Lung (tissue), 14 donors: Measurements from ENCODE around the gene RNU1-4. TPM values are rescaled to one million over a fixed set of nuclear protein-coding genes. Genes with fewer than 3 reads are reported as not detected.
"Not testable (repeated sequence)": the region's sequence is repeated elsewhere in the genome, so short reads cannot be mapped to it uniquely, and the experiment has no call there.

ENCODE experiments used
- ATAC-seq: fragments of 200-7000 bp; cut with Tn5 transposase; one replicate; pipeline ENCODE4 v1.9.1; 2020; ENCODE audit warnings: moderate number of reproducible peaks; ENCODE audit not compliant: insufficient read depth, low FRiP score
- DNase-seq, 3 donors: peaks; one replicate each; pipeline ENCODE4 v3.0.0-alpha.2; 2013 to 2017
- H3K27ac ChIP-seq, 2 donors: one replicate each; pipeline ENCODE4 v1.5.1; 2013; ENCODE audit warnings: mild to moderate bottlenecking in 2 of 2, moderate library complexity in 2 of 2, control low read depth in 1 of 2, inconsistent platforms in 1 of 2, low read depth in 1 of 2, low read length in 1 of 2
- H3K27me3 ChIP-seq, 3 donors: one replicate each; pipeline ENCODE4 v1.5.1; 2013; ENCODE audit warnings: low read length in 2 of 3; ENCODE audit not compliant: control insufficient read depth in 3 of 3, insufficient read depth in 3 of 3
- H3K36me3 ChIP-seq, 4 donors: one replicate each; pipeline ENCODE4 v1.5.1; 2013; ENCODE audit warnings: low read length in 4 of 4, mild to moderate bottlenecking in 1 of 4, moderate library complexity in 1 of 4; ENCODE audit not compliant: control insufficient read depth in 4 of 4, insufficient read depth in 4 of 4
- H3K4me1 ChIP-seq, 5 donors: one replicate each; pipeline ENCODE4 v1.5.1; 2013; ENCODE audit warnings: low read length in 5 of 5, mild to moderate bottlenecking in 2 of 5, moderate library complexity in 1 of 5; ENCODE audit not compliant: control insufficient read depth in 5 of 5, insufficient read depth in 5 of 5
- H3K4me3 ChIP-seq: one replicate; pipeline ENCODE4 v1.5.1; 2013; ENCODE audit warnings: mild to moderate bottlenecking, control low read depth, moderate library complexity
- H3K9ac ChIP-seq, 2 donors: one replicate each; pipeline ENCODE4 v1.5.1; 2013; ENCODE audit warnings: low read length in 2 of 2, control low read depth in 1 of 2; ENCODE audit not compliant: insufficient read depth in 1 of 2
- H3K9me3 ChIP-seq, 4 donors: one replicate each; pipeline ENCODE4 v1.5.1; 2013; ENCODE audit warnings: low read length in 3 of 4, mild to moderate bottlenecking in 1 of 4, moderate library complexity in 1 of 4; ENCODE audit not compliant: control insufficient read depth in 4 of 4, insufficient read depth in 3 of 4
- WGBS, 2 donors: extraction: QIAGEN DNeasy Blood & Tissue Kit; methylation state at CpG; one replicate each; pipeline ENCODE4 v1.1.7; 2013; 5-methylcytosine and 5-hydroxymethylcytosine counted together
- long read RNA-seq, 5 donors: transcript quantifications; one replicate each; lab custom pipeline, GENCODE V29; 2026
- polyA plus RNA-seq, 2 donors: library from polyadenylated mRNA; stranded (reverse); fragments of 200-250 nt; gene quantifications; one replicate each; pipeline ENCODE4 v1.2.1, GENCODE V29; 2013
- total RNA-seq, 2 donors: library from RNA; depleted of rRNA in 1 of 2; stranded (reverse); fragments of >200 nt in 1 of 2; gene quantifications; one replicate each; pipeline ENCODE4 v1.2.1, GENCODE V29; 2014 to 2021
- donor health status: Bipolar disorder and iron deficiency.
- donor health status: healthy.
- donor health status: DM: yes; HTN: yes; CAD: no.

The RNU1-4 gene
- 1,000 to 10,000 TPM in 1 of 2 donors, under 1 TPM in 1; under 0.01 to 3,134 TPM for total RNA-seq
- not detected for polyA plus RNA-seq
- long read RNA-seq, donor 1, partial matches to known transcripts: 0 of 1 reads
- long read RNA-seq, donor 1, other reads (novel, unspliced or antisense): 0 of 1 reads
- long read RNA-seq, donor 2: 0 reads
- long read RNA-seq, donor 3: 0 reads
- long read RNA-seq, donor 4: 0 reads
- long read RNA-seq, donor 5, partial matches to known transcripts: 0 of 1 reads
- long read RNA-seq, donor 5, other reads (novel, unspliced or antisense): 0 of 1 reads

GRCh38 chr1:16740047-16740964 lies at the start of gene RNU1-4:
Gene RNU1-4, plus strand, starts transcription at chr1:16740516.
- peak; percentile 93 for ATAC-seq
- H3K27me3 ChIP-seq, DNase-seq, H3K36me3 ChIP-seq, H3K4me1 ChIP-seq, H3K27ac ChIP-seq, H3K4me3 ChIP-seq, H3K9me3 ChIP-seq, H3K9ac ChIP-seq: not testable (repeated sequence)
- no CpG with 5 or more reads among the region's 46 CpGs for WGBS, 2 donors

GRCh38 chr1:16690971-16691682 lies 49.2 kb upstream of the RNU1-4 start:
- WGBS, 2 donors: 86 to 89% methylated on average over 5 to 7 of the region's 13 CpGs
- not testable (repeated sequence) for H3K9ac ChIP-seq, ATAC-seq, H3K27ac ChIP-seq, DNase-seq, H3K36me3 ChIP-seq, H3K4me1 ChIP-seq, H3K4me3 ChIP-seq, H3K27me3 ChIP-seq, H3K9me3 ChIP-seq

GRCh38 chr1:16692283-16692682 lies 48.0 kb upstream of the RNU1-4 start:
- not testable (repeated sequence) for H3K4me3 ChIP-seq, H3K36me3 ChIP-seq, H3K9me3 ChIP-seq, H3K9ac ChIP-seq, H3K27me3 ChIP-seq, H3K4me1 ChIP-seq, H3K27ac ChIP-seq, ATAC-seq, DNase-seq
- 5 to 17% methylated on average over 10 to 28 of the region's 39 CpGs for WGBS, 2 donors

GRCh38 chr1:16692717-16693448 lies 47.4 kb upstream of the RNU1-4 start:
- not testable (repeated sequence) for H3K36me3 ChIP-seq, H3K27ac ChIP-seq, H3K9me3 ChIP-seq, ATAC-seq, H3K27me3 ChIP-seq, H3K4me1 ChIP-seq, DNase-seq, H3K9ac ChIP-seq, H3K4me3 ChIP-seq
- WGBS, 2 donors: 0 to 2% methylated on average over 6 to 33 of the region's 79 CpGs

GRCh38 chr1:16693449-16694307 lies 46.6 kb upstream of the RNU1-4 start:
- not testable (repeated sequence) for H3K4me1 ChIP-seq, H3K9ac ChIP-seq, H3K36me3 ChIP-seq, H3K4me3 ChIP-seq, H3K27ac ChIP-seq, H3K9me3 ChIP-seq, DNase-seq, H3K27me3 ChIP-seq
- WGBS, 2 donors: 2 to 4% methylated on average over 13 to 47 of the region's 96 CpGs
- ATAC-seq: peak; percentile 12

- WGBS, 2 donors: no CpG with 5 or more reads among the region's 16 CpGs
Observed at GRCh38 chr1:16694308-16694702, 46.0 kb upstream of the RNU1-4 start.

GRCh38 chr1:16696507-16697150 lies 43.7 kb upstream of the RNU1-4 start:
- not testable (repeated sequence) for H3K4me1 ChIP-seq, H3K36me3 ChIP-seq, H3K27ac ChIP-seq, H3K4me3 ChIP-seq, H3K9me3 ChIP-seq, H3K27me3 ChIP-seq, H3K9ac ChIP-seq, DNase-seq, ATAC-seq
- WGBS, 2 donors: 21 to 40% methylated on average over 18 to 30 of the region's 33 CpGs

More at GRCh38 chr1:16694308-16694702, 46.0 kb upstream of the RNU1-4 start:
- not testable (repeated sequence) for H3K36me3 ChIP-seq, H3K9me3 ChIP-seq, ATAC-seq, DNase-seq, H3K9ac ChIP-seq, H3K4me3 ChIP-seq, H3K27me3 ChIP-seq, H3K27ac ChIP-seq, H3K4me1 ChIP-seq
